Pulmonary artery endothelial cell (primary cell): ENCODE results near the gene ZBTB21. TPM values are rescaled to one million over a fixed set of nuclear protein-coding genes. Genes with fewer than 3 reads are reported as not detected.

Experiments used
- DNase-seq: peaks from one replicate; pipeline ENCODE4 v3.0.0-alpha.2; 2011; ENCODE audit warnings: low read depth, low spot score
- total RNA-seq: library from RNA; depleted of rRNA; stranded (reverse); fragments of >200 nt; gene quantifications from 2 replicates; pipeline ENCODE4 v1.2.3, GENCODE V29; 2014

ZBTB21 gene
- total RNA-seq, 1 donor from 2014 or later, result 5.0 TPM

- DNase-seq, result no peak
These were observed 11.4 kb upstream of the ZBTB21 start for GRCh38 chr21:42021371-42022090.

GRCh38 chr21:42019706-42020105 lies 9.5 kb upstream of the ZBTB21 start:
- DNase-seq, result no peak

GRCh38 chr21:42019101-42019605 lies 9.0 kb upstream of the ZBTB21 start:
- DNase-seq, result no peak

GRCh38 chr21:42017022-42017421 lies 6.9 kb upstream of the ZBTB21 start:
- no peak for DNase-seq

- DNase-seq, result no peak
These were observed 6.3 kb upstream of the ZBTB21 start for GRCh38 chr21:42016364-42016985.

GRCh38 chr21:42013931-42014330 lies 3.8 kb upstream of the ZBTB21 start:
- DNase-seq, result no peak

- no peak for DNase-seq
These were observed 3.2 kb upstream of the ZBTB21 start for GRCh38 chr21:42013376-42013775.

- DNase-seq, result no peak
These were observed 2.7 kb upstream of the ZBTB21 start for GRCh38 chr21:42012763-42013329.

GRCh38 chr21:42012344-42012743 lies 2.2 kb upstream of the ZBTB21 start:
- no peak for DNase-seq

GRCh38 chr21:42010507-42011495 lies 641 bp upstream of the ZBTB21 start:
- DNase-seq, result no peak

GRCh38 chr21:42009018-42009830 lies 936 bp downstream of the ZBTB21 start:
- DNase-seq, result no peak

- DNase-seq, result no peak
These were observed 2.7 kb downstream of the ZBTB21 start for GRCh38 chr21:42007356-42007940.

GRCh38 chr21:42006765-42007164 lies 3.4 kb downstream of the ZBTB21 start:
- DNase-seq, result no peak

- no peak for DNase-seq
These were observed 5.6 kb downstream of the ZBTB21 start for GRCh38 chr21:42004406-42005199.

GRCh38 chr21:42003051-42003461 lies 7.1 kb downstream of the ZBTB21 start:
- no peak for DNase-seq

GRCh38 chr21:42002421-42002958 lies 7.7 kb downstream of the ZBTB21 start:
- no peak for DNase-seq

- no peak for DNase-seq
These were observed 8.4 kb downstream of the ZBTB21 start for GRCh38 chr21:42001781-42002180.

- DNase-seq, result no peak
These were observed 9.3 kb downstream of the ZBTB21 start for GRCh38 chr21:42000908-42001307.

- no peak for DNase-seq
These were observed 12.5 kb downstream of the ZBTB21 start for GRCh38 chr21:41997657-41998056.
